Uterus (tissue), 2 donors: ENCODE measurements around the gene GPR55.

ENCODE experiments used
- CTCF ChIP-seq, 4 experiments: fragments of 200-600 bp in 2 of 4; fragments of 450-650 bp in 2 of 4; sonication (generic) in 2 of 4; IDR thresholded peaks; one replicate each; pipeline ENCODE4 v1.5.1; 2016 to 2019; ENCODE audit warnings: antibody characterized with exemption in 4 of 4, mild to moderate bottlenecking in 2 of 4, moderate library complexity in 1 of 4
- POLR2A ChIP-seq, 2 donors: fragments of 450-650 bp; IDR thresholded peaks; one replicate each; pipeline ENCODE4 v1.6.1; 2016; ENCODE audit warnings: antibody characterized with exemption in 2 of 2, mild to moderate bottlenecking in 1 of 2, moderate library complexity in 1 of 2

- TF ChIP-seq CTCF (IDR thresholded peaks at IDR 0.05): no peak
- no peak for TF ChIP-seq POLR2A (IDR thresholded peaks at IDR 0.05)
Measured at GRCh38 chr2:230955163-230955737, 30.2 kb upstream of the GPR55 start.
